CD4-positive, CD25-positive, alpha-beta regulatory T cell (primary cell): ENCODE measurements around the gene ARL3. TPM values are rescaled to one million over a fixed set of nuclear protein-coding genes. Genes with fewer than 3 reads are reported as not detected.

ENCODE experiments used
- ATAC-seq, 2 donors: fragments of 150-1000 bp; cut with Tn5 transposase; one replicate each; pipeline ENCODE4 v1.10.0; 2021; ENCODE audit warnings: low read depth in 2 of 2, moderate number of reproducible peaks in 2 of 2, moderate library complexity in 1 of 2
- DNase-seq, 3 donors: peaks; one replicate each; pipeline versions ENCODE4 v3.0.0 to v3.0.0-alpha.2; 2012 to 2022; ENCODE audit warnings: mixed read lengths in 1 of 3
- H3K27ac ChIP-seq: one replicate; pipeline ENCODE4 v1.7.0; 2013; ENCODE audit warnings: mild to moderate bottlenecking, low read length; ENCODE audit not compliant: insufficient read depth, poor library complexity, severe bottlenecking
- H3K27me3 ChIP-seq: one replicate; pipeline ENCODE4 v1.7.0; 2013; ENCODE audit warnings: low read length; ENCODE audit not compliant: control insufficient read depth, insufficient read depth
- H3K36me3 ChIP-seq: one replicate; pipeline ENCODE4 v1.7.0; 2013; ENCODE audit warnings: mild to moderate bottlenecking, low read length, moderate library complexity; ENCODE audit not compliant: control insufficient read depth, insufficient read depth
- H3K4me1 ChIP-seq: 2 replicates; pipeline ENCODE4 v1.7.0; 2013; ENCODE audit warnings: mild to moderate bottlenecking, low read length; ENCODE audit not compliant: insufficient read depth, control insufficient read depth, poor library complexity, severe bottlenecking
- H3K4me3 ChIP-seq: one replicate; pipeline ENCODE4 v1.7.0; 2013; ENCODE audit warnings: low read depth, mild to moderate bottlenecking, low read length, moderate library complexity
- H3K9me3 ChIP-seq, 2 experiments: 1 replicate in 1 of 2; 2 replicates in 1 of 2; pipeline ENCODE4 v1.7.0; 2013; ENCODE audit warnings: low read length in 2 of 2, mild to moderate bottlenecking in 1 of 2, moderate library complexity in 1 of 2; ENCODE audit not compliant: control insufficient read depth in 2 of 2
- H3K27ac Mint-ChIP-seq, 3 donors: one replicate each; pipeline ENCODE4 v1.8.0; 2020 to 2022; ENCODE audit warnings: mild to moderate bottlenecking in 3 of 3, mixed read lengths in 3 of 3, moderate library complexity in 2 of 3
- H3K27me3 Mint-ChIP-seq: one replicate; pipeline ENCODE4 v1.8.0; 2022; ENCODE audit warnings: mild to moderate bottlenecking, mixed read lengths
- H3K36me3 Mint-ChIP-seq: one replicate; pipeline ENCODE4 v1.8.0; 2020; ENCODE audit warnings: mixed read lengths
- H3K4me1 Mint-ChIP-seq, 4 donors: one replicate each; pipeline ENCODE4 v1.8.0; 2020 to 2022; ENCODE audit warnings: mixed read lengths in 4 of 4, mild to moderate bottlenecking in 1 of 4
- H3K4me3 Mint-ChIP-seq, 4 donors: one replicate each; pipeline ENCODE4 v1.8.0; 2020 to 2022; ENCODE audit warnings: mild to moderate bottlenecking in 4 of 4, mixed read lengths in 4 of 4, moderate library complexity in 3 of 4
- H3K9me3 Mint-ChIP-seq, 7 donors: one replicate each; pipeline ENCODE4 v1.8.0; 2020 to 2022; ENCODE audit warnings: mixed read lengths in 7 of 7, mild to moderate bottlenecking in 3 of 7, moderate library complexity in 2 of 7
- polyA plus RNA-seq, 4 donors: library from polyadenylated mRNA; unstranded; fragments of 300-500 nt; fragmentation: Illumina TruSeq; gene quantifications; one replicate each; pipeline ENCODE4 v1.2.3, GENCODE V29; 2021
- total RNA-seq: library from RNA; stranded (reverse); gene quantifications from one replicate; pipeline ENCODE4 v1.2.3, GENCODE V29; 2022

Gene ARL3
- total and polyA plus RNA-seq, 5 donors from 2014 or later = 2.0 to 3.3 (median 2.9) TPM

- Histone ChIP-seq H3K4me1 (peaks cover 20% of the 10 kb centered on the region), H3K9me3 (no peaks in the 10 kb centered on the region), H3K4me3 (no peak overlapping the region), H3K27me3 (no peaks in the 10 kb centered on the region), H3K36me3 (no peaks in the 10 kb centered on the region), H3K27ac (no peak overlapping the region)
- Mint-ChIP-seq H3K36me3 (no peaks in the 10 kb centered on the region), H3K4me3 (peak overlapping the region in 1 of 4 donors; percentile 71), H3K27ac (peak overlapping the region in 1 of 3 donors; percentile 67), H3K9me3 (no peaks in the 10 kb centered on the region), H3K4me1 (peaks cover 7 to 45% (median 18%) of the 10 kb centered on the region in 4 donors), H3K27me3 (no peaks in the 10 kb centered on the region)
- ATAC-seq = no peak
- DNase-seq = no peak
Observed at GRCh38 chr10:102710609-102711008, 3.6 kb downstream of the ARL3 start.

GRCh38 chr10:102705531-102705930 is 8.7 kb downstream of the ARL3 start:
- no peak overlapping the region for H3K4me3 ChIP-seq
- Mint-ChIP-seq H3K27ac (no peak overlapping the region), H3K4me1 (peaks cover 2 to 11% (median 5%) of the 10 kb centered on the region in 4 donors), H3K36me3 (peaks cover 6% of the 10 kb centered on the region), H3K9me3 (no peaks in the 10 kb centered on the region), H3K4me3 (no peak overlapping the region), H3K27me3 (no peaks in the 10 kb centered on the region)
- H3K27me3 ChIP-seq = no peaks in the 10 kb centered on the region
- H3K36me3 ChIP-seq = no peaks in the 10 kb centered on the region
- H3K27ac ChIP-seq = no peak overlapping the region
- H3K9me3 ChIP-seq = no peaks in the 10 kb centered on the region
- H3K4me1 ChIP-seq = no peaks in the 10 kb centered on the region
- DNase-seq (no peak), ATAC-seq (no peak)

- Histone ChIP-seq H3K27me3 (no peaks in the 10 kb centered on the region), H3K36me3 (no peaks in the 10 kb centered on the region), H3K4me1 (no peaks in the 10 kb centered on the region), H3K9me3 (no peaks in the 10 kb centered on the region), H3K4me3 (no peak overlapping the region), H3K27ac (no peak overlapping the region)
- DNase-seq (no peak), ATAC-seq (no peak)
- no peak overlapping the region for H3K27ac Mint-ChIP-seq
- peaks cover under 1 to 6% (median 3%) of the 10 kb centered on the region in 4 donors for H3K4me1 Mint-ChIP-seq
- H3K9me3 Mint-ChIP-seq = no peaks in the 10 kb centered on the region
- H3K4me3 Mint-ChIP-seq = no peak overlapping the region
- H3K36me3 Mint-ChIP-seq = peaks cover 7% of the 10 kb centered on the region
- H3K27me3 Mint-ChIP-seq = no peaks in the 10 kb centered on the region
Observed at GRCh38 chr10:102704915-102705314, 9.3 kb downstream of the ARL3 start.

GRCh38 chr10:102702742-102703141 is 11.5 kb downstream of the ARL3 start:
- Histone ChIP-seq H3K36me3 (peaks cover 13% of the 10 kb centered on the region), H3K27me3 (no peaks in the 10 kb centered on the region), H3K9me3 (no peaks in the 10 kb centered on the region), H3K4me1 (no peaks in the 10 kb centered on the region), H3K27ac (no peak overlapping the region), H3K4me3 (no peak overlapping the region)
- Mint-ChIP-seq H3K27ac (no peak overlapping the region), H3K27me3 (no peaks in the 10 kb centered on the region), H3K36me3 (peaks cover 25% of the 10 kb centered on the region), H3K9me3 (no peaks in the 10 kb centered on the region), H3K4me1 (peaks cover 0 to 9% (median 3%) of the 10 kb centered on the region in 4 donors), H3K4me3 (no peak overlapping the region)
- ATAC-seq = no peak
- no peak for DNase-seq

- Mint-ChIP-seq H3K9me3 (no peaks in the 10 kb centered on the region), H3K4me3 (no peak overlapping the region), H3K27ac (no peak overlapping the region), H3K36me3 (peaks cover 29% of the 10 kb centered on the region), H3K4me1 (peaks cover 0 to 4% (median 1%) of the 10 kb centered on the region in 4 donors), H3K27me3 (no peaks in the 10 kb centered on the region)
- DNase-seq (no peak), ATAC-seq (no peak)
- H3K4me1 ChIP-seq = no peaks in the 10 kb centered on the region
- H3K36me3 ChIP-seq = peaks cover 15% of the 10 kb centered on the region
- H3K9me3 ChIP-seq = no peaks in the 10 kb centered on the region
- H3K27me3 ChIP-seq = no peaks in the 10 kb centered on the region
- no peak overlapping the region for H3K4me3 ChIP-seq
- no peak overlapping the region for H3K27ac ChIP-seq
Observed at GRCh38 chr10:102701796-102702195, 12.4 kb downstream of the ARL3 start.

GRCh38 chr10:102701272-102701671 is 12.9 kb downstream of the ARL3 start:
- peaks cover 0 to 4% (median 1%) of the 10 kb centered on the region in 4 donors for H3K4me1 Mint-ChIP-seq
- H3K9me3 ChIP-seq = no peaks in the 10 kb centered on the region
- peaks cover 17% of the 10 kb centered on the region for H3K36me3 ChIP-seq
- no peaks in the 10 kb centered on the region for H3K27me3 Mint-ChIP-seq
- no peaks in the 10 kb centered on the region for H3K9me3 Mint-ChIP-seq
- H3K4me3 ChIP-seq = no peak overlapping the region
- H3K27ac ChIP-seq = no peak overlapping the region
- ATAC-seq (no peak), DNase-seq (no peak)
- no peak overlapping the region for H3K27ac Mint-ChIP-seq
- H3K4me1 ChIP-seq = no peaks in the 10 kb centered on the region
- H3K4me3 Mint-ChIP-seq = no peak overlapping the region
- peaks cover 33% of the 10 kb centered on the region for H3K36me3 Mint-ChIP-seq
- no peaks in the 10 kb centered on the region for H3K27me3 ChIP-seq

- ATAC-seq (no peak), DNase-seq (no peak)
- H3K4me1 ChIP-seq = no peaks in the 10 kb centered on the region
- H3K4me1 Mint-ChIP-seq = peaks cover 0 to 2% (median 0%) of the 10 kb centered on the region in 4 donors
- H3K36me3 Mint-ChIP-seq = peaks cover 33% of the 10 kb centered on the region
- H3K27ac Mint-ChIP-seq = no peak overlapping the region
- no peaks in the 10 kb centered on the region for H3K9me3 ChIP-seq
- H3K36me3 ChIP-seq = peaks cover 17% of the 10 kb centered on the region
- H3K27ac ChIP-seq = no peak overlapping the region
- H3K9me3 Mint-ChIP-seq = no peaks in the 10 kb centered on the region
- no peak overlapping the region for H3K4me3 Mint-ChIP-seq
- H3K27me3 ChIP-seq = no peaks in the 10 kb centered on the region
- no peak overlapping the region for H3K4me3 ChIP-seq
- no peaks in the 10 kb centered on the region for H3K27me3 Mint-ChIP-seq
Observed at GRCh38 chr10:102698894-102699293, 15.3 kb downstream of the ARL3 start.

GRCh38 chr10:102696736-102697135 is 17.5 kb downstream of the ARL3 start:
- Mint-ChIP-seq H3K4me1 (peaks cover 0 to 2% (median 0%) of the 10 kb centered on the region in 4 donors), H3K27me3 (no peaks in the 10 kb centered on the region), H3K4me3 (no peak overlapping the region), H3K27ac (no peak overlapping the region), H3K9me3 (no peaks in the 10 kb centered on the region), H3K36me3 (peaks cover 33% of the 10 kb centered on the region)
- no peaks in the 10 kb centered on the region for H3K27me3 ChIP-seq
- H3K9me3 ChIP-seq = no peaks in the 10 kb centered on the region
- ATAC-seq = no peak
- DNase-seq = no peak
- no peak overlapping the region for H3K27ac ChIP-seq
- no peak overlapping the region for H3K4me3 ChIP-seq
- no peaks in the 10 kb centered on the region for H3K4me1 ChIP-seq
- peaks cover 17% of the 10 kb centered on the region for H3K36me3 ChIP-seq
